OCI-LY7 (cell line): Measurements from ENCODE around the gene PAK6. TPM values are rescaled to one million over a fixed set of nuclear protein-coding genes. Genes with fewer than 3 reads are reported as not detected.

Source experiments
- BruUV-seq: library from RNA; stranded (reverse); fragments of 400-500 nt; replicated peaks from 2 replicates; lab custom pipeline; 2021; lab: Mats Ljungman, UMichigan
- CTCF ChIA-PET: fragments of 300-600 bp; sonication (Branson Sonifier 250); formaldehyde crosslinking; loops from one replicate; lab custom pipeline; 2022; ENCODE audit warnings: antibody characterized with exemption; ENCODE audit not compliant: unreplicated experiment; lab: Charles Lee
- POLR2A ChIA-PET: fragments of 300-600 bp; sonication (Branson Sonifier 250); formaldehyde crosslinking; loops from one replicate; lab custom pipeline; 2022; ENCODE audit warnings: antibody characterized with exemption; lab: Charles Lee
- DNase-seq: peaks from one replicate; pipeline ENCODE4 v3.0.0-alpha.2; 2015; ENCODE audit warnings: low spot score
- H2AFZ ChIP-seq: fragments of 200-600 bp; sonication (generic), shearing (Covaris generic); 2 replicates; pipeline ENCODE4 v1.6.1; 2014; ENCODE audit warnings: mild to moderate bottlenecking, antibody characterized with exemption, low read length, moderate library complexity
- H3K27ac ChIP-seq: fragments of 200-600 bp; sonication (generic); 2 replicates; pipeline ENCODE4 v1.5.1; 2014; ENCODE audit warnings: mixed run types, low read depth, mild to moderate bottlenecking, moderate library complexity, low read length, inconsistent platforms; ENCODE audit not compliant: poor library complexity, severe bottlenecking
- H3K36me3 ChIP-seq: fragments of 200-600 bp; sonication (generic); 2 replicates; pipeline ENCODE4 v1.6.1; 2014; ENCODE audit warnings: mild to moderate bottlenecking, antibody characterized with exemption, low read length, moderate library complexity, mixed read lengths; ENCODE audit not compliant: insufficient read depth
- H3K4me1 ChIP-seq: fragments of 200-600 bp; sonication (generic); 2 replicates; pipeline ENCODE4 v1.5.1; 2014; ENCODE audit warnings: mild to moderate bottlenecking, low read length; ENCODE audit not compliant: insufficient read depth, poor library complexity, severe bottlenecking
- H3K4me2 ChIP-seq: fragments of 200-600 bp; sonication (generic); 2 replicates; pipeline ENCODE4 v1.6.1; 2014; ENCODE audit warnings: mild to moderate bottlenecking, low read length
- H3K4me3 ChIP-seq: fragments of 200-600 bp; sonication (generic); 2 replicates; pipeline ENCODE4 v1.5.1; 2014; ENCODE audit warnings: mild to moderate bottlenecking, low read depth, low read length; ENCODE audit not compliant: poor library complexity, severe bottlenecking
- H3K79me2 ChIP-seq: fragments of 200-600 bp; sonication (generic); 2 replicates; pipeline ENCODE4 v1.6.1; 2016; ENCODE audit warnings: low read depth, mild to moderate bottlenecking, low read length, moderate library complexity, mixed read lengths; ENCODE audit not compliant: insufficient read depth
- H3K9me2 ChIP-seq: fragments of 200-600 bp; sonication (generic); 2 replicates; pipeline ENCODE4 v1.6.1; 2016; ENCODE audit warnings: mild to moderate bottlenecking, low read length, mixed read lengths; ENCODE audit not compliant: insufficient read depth
- H3K9me3 ChIP-seq: fragments of 200-600 bp; sonication (generic); 2 replicates; pipeline ENCODE4 v1.6.1; 2014; ENCODE audit warnings: mild to moderate bottlenecking, mixed run types, low read length, mixed read lengths
- H4K20me1 ChIP-seq: fragments of 200-600 bp; sonication (generic); 2 replicates; pipeline ENCODE4 v1.6.1; 2014; ENCODE audit warnings: mild to moderate bottlenecking, antibody characterized with exemption, low read length, moderate library complexity, mixed read lengths; ENCODE audit not compliant: insufficient read depth
- CTCF ChIP-seq: fragments of 200-600 bp; sonication (generic); conservative IDR thresholded peaks from 2 replicates; pipeline ENCODE4 v1.5.1; 2014; ENCODE audit warnings: mild to moderate bottlenecking, antibody characterized with exemption, low read length, moderate library complexity, mixed read lengths
- EZH2phosphoT487 ChIP-seq: fragments of 200-600 bp; sonication (generic); IDR thresholded peaks from 2 replicates; pipeline ENCODE4 v1.6.1; 2018; ENCODE audit warnings: low read depth, borderline replicate concordance, mild to moderate bottlenecking, mixed run types, antibody characterized with exemption, low read length, moderate library complexity, mixed read lengths
- intact Hi-C: fragments of 100-400 bp; cut with micrococcal nuclease; formaldehyde crosslinking; loops from one replicate; pipeline ENCODE4 v1.10.0; 2022; ENCODE audit not compliant: unreplicated experiment
- total RNA-seq, 2 experiments: library from RNA; depleted of rRNA in 1 of 2; stranded (reverse); fragments of >200 nt in 1 of 2; shearing (Covaris generic) in 1 of 2; gene quantifications; 2 replicates each; pipeline ENCODE4 v1.2.3, GENCODE V29; 2014 to 2022

The PAK6 gene
- total RNA-seq, 2 experiments from 2014 or later: 0.03 TPM; not detected in 1

- no peak overlapping the region for H2AFZ ChIP-seq
- no peak overlapping the region for H3K4me2 ChIP-seq
- no peak overlapping the region for H3K4me3 ChIP-seq
- no peak for DNase-seq
- intact Hi-C loops: no loop called here
- BruUV-seq: no TSS peak
- peaks cover 6% of the 10 kb centered on the region for H3K9me3 ChIP-seq
- ChIA-PET CTCF (no interaction called here), POLR2A (interaction anchor here (1.2 kb wide), 1 partner anchor 11 kb away, joined by 4 read pairs; no protein-coding TSS in a partner anchor)
- H3K27ac ChIP-seq: no peak overlapping the region
- no peaks in the 10 kb centered on the region for H3K79me2 ChIP-seq
- H3K36me3 ChIP-seq: no peaks in the 10 kb centered on the region
- H3K9me2 ChIP-seq: no peaks in the 10 kb centered on the region
- no peaks in the 10 kb centered on the region for H3K4me1 ChIP-seq
- TF ChIP-seq EZH2phosphoT487 (no peak), CTCF (no peak)
- no peaks in the 10 kb centered on the region for H4K20me1 ChIP-seq
Measured at GRCh38 chr15:40300771-40301170, 61.9 kb downstream of the PAK6 start.

GRCh38 chr15:40301467-40302179, 62.8 kb downstream of the PAK6 start:
- Histone ChIP-seq H2AFZ (no peak overlapping the region), H3K4me1 (no peaks in the 10 kb centered on the region), H3K27ac (no peak overlapping the region), H3K9me3 (peaks cover 6% of the 10 kb centered on the region), H4K20me1 (no peaks in the 10 kb centered on the region), H3K4me3 (no peak overlapping the region), H3K4me2 (no peak overlapping the region), H3K9me2 (no peaks in the 10 kb centered on the region), H3K36me3 (no peaks in the 10 kb centered on the region), H3K79me2 (no peaks in the 10 kb centered on the region)
- DNase-seq: no peak
- ChIA-PET POLR2A (interaction anchor here (0.7 to 1.2 kb wide), 2 partner anchors 12 to 16 kb away, joined by 3 to 4 read pairs; no protein-coding TSS in a partner anchor), CTCF (no interaction called here)
- BruUV-seq: no TSS peak
- TF ChIP-seq CTCF: no peak
- no peak for TF ChIP-seq EZH2phosphoT487
- intact Hi-C loops: no loop called here

GRCh38 chr15:40302288-40302886, 63.5 kb downstream of the PAK6 start:
- ChIA-PET CTCF (no interaction called here), POLR2A (interaction anchor here (1.2 kb wide), 1 partner anchor 10 kb away, joined by 3 read pairs; no protein-coding TSS in a partner anchor)
- no peak for TF ChIP-seq CTCF
- no peak for TF ChIP-seq EZH2phosphoT487
- Histone ChIP-seq H4K20me1 (no peaks in the 10 kb centered on the region), H3K36me3 (no peaks in the 10 kb centered on the region), H2AFZ (no peak overlapping the region), H3K4me3 (no peak overlapping the region), H3K9me3 (peaks cover 6% of the 10 kb centered on the region), H3K4me2 (no peak overlapping the region), H3K9me2 (no peaks in the 10 kb centered on the region), H3K4me1 (no peaks in the 10 kb centered on the region), H3K27ac (no peak overlapping the region), H3K79me2 (no peaks in the 10 kb centered on the region)
- DNase-seq: no peak
- intact Hi-C loops: no loop called here
- BruUV-seq: no TSS peak
